ENCODE results near the gene TBCC.

GRCh38 chr6:42795651-42796050, 49.7 kb upstream of the TBCC start:
- no peak for TF ChIP-seq CTCF (IDR thresholded peaks at IDR 0.05)
- TF ChIP-seq POLR2A (IDR thresholded peaks at IDR 0.05): no peak
